T-helper 2 cell treated with Interferon-gamma antibody and Interleukin-4, amounts not matched to agents 5 μg/mL and 100 μg/mL, for 36 hours (primary cell): ENCODE results near the gene CPD.
A peak's percentile ranks its signal among the peaks of the same experiment; 100 is the strongest.
"Not testable (repeated sequence)": the region's sequence is repeated elsewhere in the genome, so short reads cannot be mapped to it uniquely, and the experiment has no call there.

Experiments used
- DNase-seq: peaks from one replicate; pipeline ENCODE4 v3.0.0; 2021; ENCODE audit warnings: low spot score
- H3K27ac Mint-ChIP-seq: one replicate; pipeline ENCODE4 v1.8.0; 2021; ENCODE audit warnings: mild to moderate bottlenecking, mixed read lengths
- H3K27me3 Mint-ChIP-seq: one replicate; pipeline ENCODE4 v1.8.0; 2021; ENCODE audit warnings: low read depth, mixed read lengths
- H3K36me3 Mint-ChIP-seq: one replicate; pipeline ENCODE4 v1.8.0; 2021; ENCODE audit warnings: low read depth, mixed read lengths
- H3K4me1 Mint-ChIP-seq: one replicate; pipeline ENCODE4 v1.8.0; 2021; ENCODE audit warnings: low read depth, mixed read lengths
- H3K4me3 Mint-ChIP-seq: one replicate; pipeline ENCODE4 v1.8.0; 2022; ENCODE audit warnings: mild to moderate bottlenecking, moderate library complexity, mixed read lengths
- H3K9me3 Mint-ChIP-seq: one replicate; pipeline ENCODE4 v1.8.0; 2021; ENCODE audit warnings: mixed read lengths

CPD gene

GRCh38 chr17:30378825-30379302 is at the start of gene CPD:
Gene CPD (plus strand): TSS chr17:30378927. CDS start chr17:30378981, 54 bp downstream.
- Mint-ChIP-seq H3K4me3 (peak within 1 kb of the TSS; percentile 83), H3K36me3 (no peaks in the 10 kb centered on the region), H3K27ac (peak within 1 kb of the TSS; percentile 78), H3K27me3 (no peaks in the 10 kb centered on the region), H3K4me1 (peaks cover 51% of the 10 kb centered on the region), H3K9me3 (no peaks in the 10 kb centered on the region)
- peak; percentile 95 for DNase-seq

DNA sequence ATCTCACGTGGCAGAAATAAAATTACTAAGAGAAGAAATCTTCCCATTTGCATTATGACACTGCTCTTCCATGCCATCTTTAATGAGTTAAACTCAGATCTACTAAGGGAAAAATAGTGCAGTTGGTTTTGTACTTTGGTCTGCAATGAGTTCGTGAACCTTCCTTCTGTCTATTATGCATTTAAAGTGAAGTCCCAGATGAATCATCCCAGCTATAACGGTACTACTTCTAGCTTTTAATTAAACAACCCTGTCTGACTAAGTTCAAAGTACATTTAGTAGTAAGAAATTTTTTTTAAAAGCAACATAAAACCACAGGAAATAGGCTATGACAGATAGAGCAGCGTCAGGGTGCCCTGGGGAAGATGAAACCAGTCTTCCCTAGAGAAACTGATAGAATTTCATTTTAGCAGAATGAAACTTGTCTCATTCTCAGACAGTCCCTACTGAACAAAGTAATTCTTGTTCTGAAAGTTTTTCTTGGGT is 46.6 kb upstream of the CPD start:
- Mint-ChIP-seq H3K4me3 (peak overlapping the region; percentile 76), H3K36me3 (no peaks in the 10 kb centered on the region), H3K27me3 (peaks cover 6% of the 10 kb centered on the region), H3K4me1 (peaks cover 44% of the 10 kb centered on the region), H3K27ac (peak overlapping the region; percentile 92), H3K9me3 (no peaks in the 10 kb centered on the region)
- peak; percentile 65 for DNase-seq

- Mint-ChIP-seq H3K9me3 (no peaks in the 10 kb centered on the region), H3K27me3 (peaks cover 4% of the 10 kb centered on the region), H3K4me1 (peaks cover 44% of the 10 kb centered on the region), H3K36me3 (no peaks in the 10 kb centered on the region), H3K4me3 (no peak within 1 kb of the TSS), H3K27ac (peak within 1 kb of the TSS; percentile 92)
- DNase-seq, result no peak
Observed at GRCh38 chr17:30333503-30334360, 45.0 kb upstream of the CPD start, which contains the start of gene TMIGD1. Gene TMIGD1 (minus strand): TSS chr17:30334057. CDS start chr17:30332133, 1,924 bp downstream.

GRCh38 chr17:30334421-30334820 is 44.3 kb upstream of the CPD start:
- Mint-ChIP-seq H3K27ac (no peak overlapping the region), H3K4me1 (peaks cover 41% of the 10 kb centered on the region), H3K9me3 (no peaks in the 10 kb centered on the region), H3K27me3 (no peaks in the 10 kb centered on the region), H3K36me3 (no peaks in the 10 kb centered on the region), H3K4me3 (no peak overlapping the region)
- no peak for DNase-seq

- Mint-ChIP-seq H3K36me3 (no peaks in the 10 kb centered on the region), H3K27me3 (no peaks in the 10 kb centered on the region), H3K4me3 (no peak overlapping the region)
Observed at GRCh38 chr17:30336369-30337171, 42.2 kb upstream of the CPD start.

DNA sequence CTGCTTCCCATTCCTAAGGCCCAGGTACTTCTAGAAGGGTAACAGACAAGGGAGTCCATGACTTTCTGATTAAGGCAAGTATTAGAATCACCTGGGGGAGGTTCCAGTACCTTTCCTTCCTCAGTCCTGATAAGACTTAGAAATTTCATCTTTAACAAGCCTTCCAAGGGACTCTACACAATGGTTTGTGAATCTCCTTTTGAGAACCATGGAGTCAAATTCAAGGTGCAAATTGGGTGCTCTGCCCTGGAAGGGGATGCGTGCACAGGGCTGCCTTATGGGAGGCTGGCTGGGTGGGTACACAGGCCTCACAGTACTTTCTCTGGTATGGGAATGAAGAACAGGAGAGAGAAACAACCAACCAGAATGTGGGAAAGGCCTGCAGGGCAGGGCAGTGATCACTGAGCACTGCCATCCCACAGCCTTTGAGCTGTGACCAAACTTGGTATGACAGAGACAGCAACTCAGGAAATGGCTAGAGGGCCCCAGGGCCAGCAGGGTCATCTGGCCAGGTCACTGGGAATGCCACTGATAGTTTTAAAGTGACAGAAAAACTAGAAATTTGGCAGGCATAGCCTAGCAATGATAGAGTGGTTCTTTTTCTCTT is 41.2 kb upstream of the CPD start:
- no peaks in the 10 kb centered on the region for H3K9me3 Mint-ChIP-seq
- no peak overlapping the region for H3K27ac Mint-ChIP-seq
- no peaks in the 10 kb centered on the region for H3K36me3 Mint-ChIP-seq
- H3K4me3 Mint-ChIP-seq, result no peak overlapping the region
- H3K27me3 Mint-ChIP-seq, result no peaks in the 10 kb centered on the region
- no peak for DNase-seq
- peaks cover 25% of the 10 kb centered on the region for H3K4me1 Mint-ChIP-seq

More at GRCh38 chr17:30336369-30337171, 42.2 kb upstream of the CPD start:
- Mint-ChIP-seq H3K27ac (no peak overlapping the region), H3K4me1 (peaks cover 32% of the 10 kb centered on the region), H3K9me3 (no peaks in the 10 kb centered on the region)
- peak; percentile 52 for DNase-seq

- H3K27ac Mint-ChIP-seq, result no peak overlapping the region
- no peak for DNase-seq
- H3K9me3 Mint-ChIP-seq, result no peaks in the 10 kb centered on the region
- no peaks in the 10 kb centered on the region for H3K36me3 Mint-ChIP-seq
- H3K27me3 Mint-ChIP-seq, result no peaks in the 10 kb centered on the region
- H3K4me1 Mint-ChIP-seq, result peaks cover 12% of the 10 kb centered on the region
- no peak overlapping the region for H3K4me3 Mint-ChIP-seq
Observed at GRCh38 chr17:30339086-30339485, 39.6 kb upstream of the CPD start.

DNA sequence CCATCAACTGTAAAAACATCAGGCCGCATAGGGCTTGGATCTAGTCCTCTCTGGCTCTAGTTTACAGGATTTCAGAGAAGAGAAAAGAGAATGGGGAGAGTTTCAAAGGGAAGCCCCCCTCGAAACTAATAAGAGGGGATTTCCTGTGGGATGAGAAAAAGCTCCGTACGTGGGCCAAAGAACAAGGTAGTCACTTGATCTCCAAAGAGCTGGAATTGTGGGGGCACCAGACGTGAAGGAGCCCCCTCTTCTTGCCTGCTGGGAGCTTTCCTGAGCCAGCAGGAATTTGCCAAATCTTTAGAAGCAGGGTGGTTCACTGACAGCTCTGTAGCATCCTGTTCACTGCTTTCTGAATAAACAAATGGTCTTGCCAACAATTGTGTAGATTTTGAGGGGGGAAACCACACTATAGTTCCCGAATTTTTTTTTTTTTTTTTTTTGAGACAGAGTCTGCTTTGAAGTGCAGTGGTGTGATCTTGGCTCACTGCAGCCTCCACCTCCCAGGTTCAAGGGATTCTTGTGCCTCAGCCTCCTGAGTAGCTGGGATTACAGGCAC is 37.8 kb upstream of the CPD start:
- no peaks in the 10 kb centered on the region for H3K9me3 Mint-ChIP-seq
- no peak overlapping the region for H3K4me3 Mint-ChIP-seq
- no peak for DNase-seq
- H3K27me3 Mint-ChIP-seq, result no peaks in the 10 kb centered on the region
- H3K36me3 Mint-ChIP-seq, result no peaks in the 10 kb centered on the region
- peaks cover 7% of the 10 kb centered on the region for H3K4me1 Mint-ChIP-seq
- no peak overlapping the region for H3K27ac Mint-ChIP-seq

DNA sequence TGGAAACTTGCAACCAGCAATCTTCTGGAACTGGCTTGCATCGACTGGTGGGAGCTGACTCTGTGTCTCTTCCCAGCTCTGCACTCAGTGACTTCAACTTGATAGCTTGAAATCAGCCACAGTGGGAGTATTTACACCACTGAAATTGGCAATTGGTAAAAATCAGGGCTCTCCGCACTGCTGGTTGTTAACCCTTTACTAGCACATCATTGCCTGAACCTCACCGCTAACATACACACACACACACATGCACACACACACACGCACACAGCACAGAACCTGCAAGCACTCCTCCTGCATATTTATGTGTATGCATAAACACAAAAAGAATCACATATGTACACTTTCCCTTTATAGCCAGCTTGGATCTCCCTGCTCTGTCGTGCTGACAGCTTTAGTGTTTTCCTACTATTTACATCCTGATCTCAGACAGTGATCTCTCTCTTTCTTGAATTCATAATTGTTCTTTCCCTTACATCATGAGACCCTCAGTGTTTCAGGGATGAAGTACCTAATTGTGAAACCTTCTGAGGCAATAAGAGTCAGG is 37.0 kb upstream of the CPD start:
- no peak overlapping the region for H3K27ac Mint-ChIP-seq
- no peaks in the 10 kb centered on the region for H3K27me3 Mint-ChIP-seq
- no peak for DNase-seq
- no peaks in the 10 kb centered on the region for H3K36me3 Mint-ChIP-seq
- H3K9me3 Mint-ChIP-seq, result no peaks in the 10 kb centered on the region
- peaks cover 6% of the 10 kb centered on the region for H3K4me1 Mint-ChIP-seq
- no peak overlapping the region for H3K4me3 Mint-ChIP-seq

GRCh38 chr17:30343244-30343643 is 35.5 kb upstream of the CPD start:
- not testable (repeated sequence) for H3K9me3 Mint-ChIP-seq, DNase-seq, H3K4me3 Mint-ChIP-seq, H3K4me1 Mint-ChIP-seq, H3K27ac Mint-ChIP-seq, H3K36me3 Mint-ChIP-seq, H3K27me3 Mint-ChIP-seq

GRCh38 chr17:30343796-30344195 is 34.9 kb upstream of the CPD start:
- Mint-ChIP-seq H3K27me3 (no peaks in the 10 kb centered on the region), H3K27ac (no peak overlapping the region), H3K36me3 (no peaks in the 10 kb centered on the region), H3K4me3 (no peak overlapping the region), H3K9me3 (no peaks in the 10 kb centered on the region), H3K4me1 (peaks cover 6% of the 10 kb centered on the region)
- no peak for DNase-seq

GRCh38 chr17:30344283-30345088 is 34.2 kb upstream of the CPD start:
- Mint-ChIP-seq H3K4me3 (no peak overlapping the region), H3K27me3 (no peaks in the 10 kb centered on the region), H3K36me3 (no peaks in the 10 kb centered on the region), H3K4me1 (peaks cover 6% of the 10 kb centered on the region), H3K9me3 (no peaks in the 10 kb centered on the region), H3K27ac (no peak overlapping the region)
- no peak for DNase-seq

DNA sequence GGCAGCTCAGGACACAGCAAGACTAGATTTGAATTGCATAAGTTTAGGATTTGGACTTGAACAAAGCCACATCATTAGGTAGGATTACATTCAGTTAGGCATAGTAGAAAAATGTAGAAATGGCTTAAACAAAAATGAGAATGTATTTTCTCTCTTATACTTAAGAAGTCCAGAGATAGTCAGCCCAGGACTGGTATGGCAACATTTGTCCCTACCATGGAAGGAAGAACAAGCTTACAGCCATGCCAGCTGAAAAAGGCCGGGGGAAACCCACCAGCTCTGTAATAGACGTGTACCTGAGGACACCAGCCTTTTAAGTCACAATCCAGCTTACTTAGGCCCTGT is 33.7 kb upstream of the CPD start:
- H3K4me3 Mint-ChIP-seq, result no peak overlapping the region
- peaks cover 4% of the 10 kb centered on the region for H3K4me1 Mint-ChIP-seq
- DNase-seq, result no peak
- no peaks in the 10 kb centered on the region for H3K9me3 Mint-ChIP-seq
- no peaks in the 10 kb centered on the region for H3K27me3 Mint-ChIP-seq
- H3K27ac Mint-ChIP-seq, result no peak overlapping the region
- no peaks in the 10 kb centered on the region for H3K36me3 Mint-ChIP-seq
